Endometrium (tissue), 2 donors: Measurements from ENCODE around the gene RPS3.

ENCODE experiments used
- FAIRE-seq: peaks from 2 replicates; lab custom pipeline; 2012; peaks lifted over from hg19 to GRCh38; lab: Jason Lieb, UNC
- donor health status: control.
- donor health status: control.

RPS3 gene

GRCh38 chr11:75435571-75435925 is 36.2 kb downstream of the RPS3 start:
- no peak for FAIRE-seq

DNA sequence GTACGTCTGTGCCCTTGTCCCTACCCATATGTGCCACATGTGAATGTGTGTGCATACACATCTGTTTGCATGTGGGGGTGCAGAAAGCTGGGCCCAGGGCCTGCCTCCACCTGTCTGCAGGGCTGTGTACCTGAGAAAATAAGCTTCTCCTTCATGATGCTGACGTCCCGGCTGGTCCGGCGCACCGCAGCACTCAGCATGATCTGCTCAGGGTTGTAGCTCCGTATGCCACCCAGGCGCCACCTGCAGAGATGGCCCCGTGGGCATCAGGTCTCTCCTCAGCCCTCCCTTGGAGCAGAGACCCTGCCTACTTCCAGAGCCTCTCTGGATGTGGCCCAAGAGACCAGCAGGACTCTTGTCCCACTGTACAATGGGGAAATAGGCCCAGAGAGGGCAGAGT is 37.5 kb downstream of the RPS3 start:
- FAIRE-seq, result no peak

GRCh38 chr11:75437966-75438659 is 38.8 kb downstream of the RPS3 start:
- FAIRE-seq, result no peak

GRCh38 chr11:75439026-75439425 is 39.7 kb downstream of the RPS3 start:
- no peak for FAIRE-seq

DNA sequence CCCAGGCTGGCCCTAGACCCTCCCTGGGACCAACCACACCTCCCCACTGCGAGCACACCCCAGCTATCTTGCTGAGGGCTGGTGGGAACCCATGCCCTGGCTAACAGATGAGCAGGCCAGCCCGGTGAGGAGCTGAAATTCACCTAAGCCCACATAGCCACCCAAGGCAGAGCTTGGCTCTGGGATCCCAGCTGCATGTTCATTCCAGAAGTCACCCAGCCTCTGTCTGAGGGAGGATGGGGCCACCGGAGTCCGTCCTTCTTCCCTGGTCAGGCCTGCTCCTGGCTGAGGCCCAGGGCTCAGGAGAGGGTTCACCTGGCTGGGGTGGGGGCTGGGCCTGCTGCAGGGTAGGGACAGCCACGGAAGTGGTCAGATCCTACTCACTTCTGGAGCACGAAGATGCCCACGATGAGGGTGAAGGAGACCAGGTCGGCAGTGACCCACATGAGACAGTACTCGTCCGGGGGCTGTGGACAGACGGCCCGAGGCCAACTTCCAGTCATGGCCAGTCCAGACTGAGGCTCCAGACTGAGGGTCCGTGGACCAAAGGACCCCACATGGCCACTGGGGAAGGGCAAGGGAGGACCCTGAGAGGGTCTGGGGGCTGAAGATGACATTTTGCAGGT is 40.3 kb downstream of the RPS3 start:
- FAIRE-seq, result no peak

DNA sequence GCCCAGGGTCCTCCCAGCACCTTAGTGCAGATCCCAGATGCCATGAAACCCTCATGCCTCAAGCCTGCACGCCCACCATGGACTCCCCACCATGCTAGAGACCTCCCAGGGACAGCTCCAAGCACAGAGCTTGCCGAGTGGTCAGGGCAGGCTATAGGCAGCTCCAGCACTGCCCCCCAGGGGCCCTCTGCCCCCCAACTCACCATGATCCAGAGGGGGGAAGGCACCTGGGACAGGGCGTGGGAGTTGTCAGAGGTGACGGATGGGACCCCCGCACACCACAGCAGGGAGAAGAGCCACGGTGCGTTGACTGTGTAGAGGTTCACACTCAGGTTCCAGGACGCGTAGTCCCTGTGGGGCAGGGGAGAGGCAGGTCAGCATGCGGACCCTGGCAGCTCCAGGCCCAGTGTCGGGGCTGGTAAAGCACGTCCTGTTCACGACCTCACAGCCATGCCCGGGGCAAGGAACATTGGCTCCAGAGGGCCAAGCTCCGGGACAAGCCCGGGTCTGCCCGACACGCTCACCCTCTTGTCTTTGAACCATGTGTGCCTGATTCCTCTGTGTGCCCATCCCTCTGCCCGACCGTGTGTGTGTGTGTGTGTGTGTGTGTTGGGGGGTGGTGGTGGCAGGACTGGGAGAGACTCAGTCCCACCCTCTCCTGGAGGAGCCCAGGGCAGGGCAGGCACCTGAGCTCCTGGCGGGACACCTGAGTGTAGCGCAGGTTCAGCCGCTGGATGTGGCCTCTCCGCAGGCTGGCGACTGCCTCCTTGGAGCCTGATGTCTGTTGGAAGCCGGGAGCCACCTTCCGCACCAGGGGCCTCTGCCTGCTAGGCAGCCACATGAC is 41.9 kb downstream of the RPS3 start:
- FAIRE-seq, result no peak

DNA sequence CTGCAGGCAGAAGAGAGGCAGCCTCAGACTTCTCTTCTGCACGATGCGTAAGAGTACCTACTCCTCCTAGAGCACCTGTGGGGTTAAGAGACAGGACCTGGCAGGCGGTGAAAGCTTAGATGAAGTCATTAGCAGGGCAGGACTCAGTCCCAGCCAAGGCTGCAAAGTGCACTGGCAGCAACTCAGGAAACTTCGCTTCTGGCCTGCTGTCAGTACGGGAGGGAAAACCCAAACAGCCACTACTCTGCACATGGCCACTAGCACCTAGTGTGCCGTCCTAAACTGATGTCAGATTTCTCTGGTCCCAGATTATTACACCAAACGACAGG is 42.5 kb downstream of the RPS3 start:
- no peak for FAIRE-seq

GRCh38 chr11:75442161-75442885 is 43.0 kb downstream of the RPS3 start:
- FAIRE-seq, result no peak

- FAIRE-seq, result no peak
Measured at GRCh38 chr11:75443043-75443442, 43.7 kb downstream of the RPS3 start.

DNA sequence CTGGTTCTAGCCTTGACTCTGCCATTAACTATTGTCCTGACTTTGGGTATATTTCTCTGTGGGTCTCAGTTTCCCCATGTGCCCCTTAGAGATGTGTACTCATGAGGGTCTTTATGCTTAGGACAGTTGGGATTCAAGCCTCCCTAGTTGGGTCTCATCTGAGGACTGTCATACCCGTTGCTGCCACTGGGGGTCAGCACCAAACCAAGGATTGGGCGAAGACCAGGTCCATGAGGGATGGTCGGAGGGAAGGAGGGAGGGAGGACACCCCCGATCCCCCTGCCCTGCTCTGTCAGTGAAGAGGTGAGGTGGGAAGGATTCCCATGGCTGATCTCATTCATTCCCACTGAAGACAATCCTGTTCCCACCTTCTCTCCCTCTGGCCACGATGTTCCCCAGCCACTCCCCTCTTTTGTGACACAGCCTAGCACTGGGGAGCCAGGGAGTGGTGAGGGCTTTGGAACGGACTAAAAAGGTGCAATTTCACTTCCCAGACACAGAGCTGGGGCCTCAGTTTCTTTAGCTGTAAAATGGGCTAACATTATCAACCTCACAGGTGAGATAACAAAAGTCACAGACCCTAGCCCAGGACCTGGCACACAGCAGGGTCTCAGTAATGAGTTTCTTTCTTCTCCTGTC is 46.1 kb downstream of the RPS3 start:
- no peak for FAIRE-seq

- FAIRE-seq, result no peak
Measured at GRCh38 chr11:75447415-75447814, 48.1 kb downstream of the RPS3 start.

GRCh38 chr11:75449271-75449670 is 50.0 kb downstream of the RPS3 start:
- no peak for FAIRE-seq

DNA sequence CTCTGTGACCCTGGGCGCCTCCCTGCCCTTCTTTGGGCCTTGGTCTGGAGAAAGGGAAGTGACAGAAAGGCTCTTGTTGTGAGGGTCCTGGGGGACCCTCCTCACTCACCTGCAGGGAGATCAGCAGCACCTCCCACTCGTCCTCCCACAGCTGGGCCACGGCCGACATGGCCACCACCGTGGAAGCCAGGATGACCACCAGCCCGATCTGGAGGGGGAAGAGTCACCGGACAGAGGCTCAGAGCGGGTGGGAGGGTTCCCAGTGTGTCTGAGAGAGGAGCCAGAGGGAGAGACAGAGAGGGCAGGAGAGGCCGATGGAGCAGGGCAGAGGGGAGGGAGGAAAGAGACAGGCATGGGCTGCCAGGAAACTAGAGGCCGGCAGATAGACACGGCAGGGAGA is 50.5 kb downstream of the RPS3 start:
- FAIRE-seq, result no peak

GRCh38 chr11:75450236-75450635 is 50.9 kb downstream of the RPS3 start:
- no peak for FAIRE-seq

- FAIRE-seq, result no peak
Measured at GRCh38 chr11:75450826-75451821, 51.8 kb downstream of the RPS3 start.

DNA sequence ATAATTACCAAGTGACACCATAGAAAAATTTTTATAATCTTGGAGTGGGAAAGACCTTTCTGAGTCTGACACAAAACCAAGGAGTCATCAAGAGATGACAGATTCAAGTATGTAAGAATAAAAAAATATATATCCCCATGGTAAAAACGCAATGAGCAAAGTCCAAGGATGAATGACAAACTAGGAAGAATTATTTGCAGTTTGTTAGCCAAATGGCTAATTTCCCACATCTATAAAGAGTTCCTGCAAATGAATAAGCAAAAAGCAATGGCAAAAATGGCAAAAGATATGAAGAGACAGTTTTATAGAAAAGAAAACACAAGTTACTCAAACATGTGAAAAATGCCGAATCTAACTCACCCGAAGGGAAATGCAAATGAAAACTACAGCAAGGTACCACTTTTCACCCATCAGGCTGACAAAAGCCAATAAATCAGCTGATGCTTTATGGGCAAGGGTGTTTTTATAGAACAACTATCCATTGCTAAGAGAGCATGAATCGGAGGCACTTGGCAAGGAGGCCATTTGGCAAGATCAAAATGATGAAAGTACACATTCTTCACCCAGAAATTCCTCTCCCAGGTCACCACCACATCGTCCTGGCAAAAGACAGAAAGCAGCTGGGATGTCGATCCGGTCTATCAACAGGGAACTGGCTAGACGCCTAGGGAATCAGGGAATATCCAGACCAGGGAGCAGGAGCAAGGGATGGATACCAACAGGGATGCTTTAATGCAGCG is 54.8 kb downstream of the RPS3 start:
- no peak for FAIRE-seq

- FAIRE-seq, result no peak
Measured at GRCh38 chr11:75454987-75455386, 55.7 kb downstream of the RPS3 start.
